H1 (cell line): Measurements from ENCODE around the gene TRIM52. TPM values are rescaled to one million over a fixed set of nuclear protein-coding genes. Genes with fewer than 3 reads are reported as not detected.
A peak's percentile ranks its signal among the peaks of the same experiment; 100 is the strongest.

Experiments
- CTCF ChIA-PET: fragments of 300-600 bp; sonication (Branson Sonifier 250); formaldehyde crosslinking; loops from one replicate; lab custom pipeline; 2021; ENCODE audit not compliant: partially characterized antibody; lab: Charles Lee
- POLR2A ChIA-PET: fragments of 300-600 bp; sonication (Branson Sonifier 250); formaldehyde crosslinking; loops from one replicate; lab custom pipeline; 2021; ENCODE audit warnings: inconsistent platforms; ENCODE audit not compliant: partially characterized antibody; lab: Charles Lee
- DNase-seq, 2 experiments: peaks; one replicate each; pipeline versions ENCODE4 v3.0.0 to v3.0.0-alpha.2; 2010 to 2022; ENCODE audit warnings: low spot score in 2 of 2, low read depth in 1 of 2, mixed read lengths in 1 of 2
- FAIRE-seq: peaks from 2 replicates; lab custom pipeline; 2011; peaks lifted over from hg19 to GRCh38; lab: Jason Lieb, UNC
- H2AFZ ChIP-seq: 2 replicates; pipeline ENCODE4 v1.8.1; 2012; ENCODE audit warnings: low read length, inconsistent platforms
- H2AK5ac ChIP-seq: 2 replicates; pipeline ENCODE4 v1.6.1; 2013; ENCODE audit warnings: low read depth, low read length
- H2BK120ac ChIP-seq: replicated peaks from 2 replicates; pipeline ENCODE3; 2013; ENCODE audit warnings: low read depth, low read length, inconsistent platforms
- H2BK12ac ChIP-seq: 2 replicates; pipeline ENCODE4 v1.6.1; 2013; ENCODE audit warnings: low read depth, low read length
- H2BK15ac ChIP-seq: 2 replicates; pipeline ENCODE4 v1.6.1; 2013; ENCODE audit warnings: low read length
- H2BK20ac ChIP-seq: 2 replicates; pipeline ENCODE4 v1.6.1; 2013; ENCODE audit warnings: low read length
- H2BK5ac ChIP-seq: 2 replicates; pipeline ENCODE4 v1.6.1; 2013; ENCODE audit warnings: low read depth, low read length
- H3K14ac ChIP-seq: 2 replicates; pipeline ENCODE4 v1.6.1; 2013; ENCODE audit warnings: inconsistent platforms; ENCODE audit not compliant: insufficient read length
- H3K18ac ChIP-seq: 2 replicates; pipeline ENCODE4 v1.6.1; 2013; ENCODE audit warnings: low read length; ENCODE audit errors: extremely low read depth
- H3K23ac ChIP-seq: 2 replicates; pipeline ENCODE4 v1.6.1; 2013; ENCODE audit warnings: inconsistent platforms; ENCODE audit not compliant: insufficient read length
- H3K23me2 ChIP-seq: 2 replicates; pipeline ENCODE4 v1.6.1; 2013; ENCODE audit warnings: low read depth, low read length
- H3K27ac ChIP-seq: 2 replicates; pipeline ENCODE4 v1.6.1; 2011; ENCODE audit warnings: low read depth, low read length, inconsistent platforms
- H3K27me3 ChIP-seq, 4 experiments: replicated peaks in 1 of 4; 1 replicate in 1 of 4; 2 replicates in 3 of 4; pipeline versions ENCODE4 v1.6.1 to v1.8.1; 2011 to 2013; ENCODE audit warnings: low read length in 3 of 4, mild to moderate bottlenecking in 3 of 4, inconsistent platforms in 2 of 4, mixed read lengths in 2 of 4, moderate library complexity in 1 of 4; ENCODE audit not compliant: control insufficient read depth in 3 of 4, insufficient read depth in 3 of 4; ENCODE audit errors: extremely low read depth in 1 of 4
- H3K36me3 ChIP-seq, 4 experiments: 2 replicates each; pipeline versions ENCODE4 v1.6.1 to v1.8.1; 2011 to 2013; ENCODE audit warnings: mild to moderate bottlenecking in 4 of 4, low read length in 3 of 4, moderate library complexity in 2 of 4, control low read depth in 1 of 4, inconsistent platforms in 1 of 4; ENCODE audit not compliant: insufficient read depth in 4 of 4, control insufficient read depth in 2 of 4
- H3K4ac ChIP-seq: replicated peaks from 2 replicates; pipeline ENCODE3; 2013; ENCODE audit warnings: low read length, low read depth, mixed read lengths, inconsistent platforms; ENCODE audit not compliant: insufficient read length
- H3K4me1 ChIP-seq, 4 experiments: replicated peaks in 1 of 4; 1 replicate in 1 of 4; 2 replicates in 3 of 4; pipeline versions ENCODE4 v1.6.1 to v1.8.1; 2011 to 2013; ENCODE audit warnings: low read length in 3 of 4, inconsistent platforms in 2 of 4, mixed read lengths in 1 of 4; ENCODE audit not compliant: insufficient read depth in 4 of 4, control insufficient read depth in 3 of 4
- H3K4me2 ChIP-seq, 2 experiments: 2 replicates each; pipeline versions ENCODE4 v1.6.1 to v1.8.1; 2011 to 2013; ENCODE audit warnings: low read depth in 2 of 2, low read length in 2 of 2, control low read depth in 1 of 2, inconsistent platforms in 1 of 2, mild to moderate bottlenecking in 1 of 2; ENCODE audit not compliant: insufficient read depth in 1 of 2
- H3K4me3 ChIP-seq, 4 experiments: fragments of 200-600, 300-600 bp in 1 of 4; sonication (generic), shearing (Covaris generic), sonication (Bioruptor Twin) in 1 of 4; 2 replicates each; pipeline versions ENCODE4 v1.5.1 to v1.8.1; 2011 to 2016; ENCODE audit warnings: low read length in 4 of 4, low read depth in 3 of 4, control low read depth in 2 of 4, inconsistent platforms in 2 of 4, mild to moderate bottlenecking in 2 of 4, mixed read lengths in 1 of 4, moderate library complexity in 1 of 4; ENCODE audit not compliant: insufficient read depth in 2 of 4; ENCODE audit errors: extremely low read depth in 1 of 4
- H3K56ac ChIP-seq: replicated peaks from 2 replicates; pipeline ENCODE3; 2013; ENCODE audit warnings: low read depth, mild to moderate bottlenecking, mixed read lengths, low read length, inconsistent platforms; ENCODE audit not compliant: insufficient read length
- H3K79me1 ChIP-seq: 2 replicates; pipeline ENCODE4 v1.6.1; 2013; ENCODE audit warnings: low read depth, low read length, control low read depth
- H3K79me2 ChIP-seq, 2 experiments: 2 replicates each; pipeline versions ENCODE4 v1.6.1 to v1.8.1; 2012 to 2013; ENCODE audit warnings: low read length in 2 of 2, mild to moderate bottlenecking in 2 of 2, inconsistent platforms in 1 of 2; ENCODE audit not compliant: insufficient read depth in 2 of 2, control insufficient read depth in 1 of 2
- H3K9ac ChIP-seq, 4 experiments: replicated peaks in 1 of 4; 1 replicate in 1 of 4; 2 replicates in 3 of 4; pipeline versions ENCODE4 v1.6.1 to v1.8.1; 2011 to 2013; ENCODE audit warnings: low read depth in 3 of 4, low read length in 3 of 4, control low read depth in 2 of 4, mild to moderate bottlenecking in 2 of 4, moderate library complexity in 2 of 4, inconsistent platforms in 1 of 4; ENCODE audit errors: extremely low read depth in 1 of 4
- H3K9me3 ChIP-seq, 2 experiments: 2 replicates each; pipeline versions ENCODE4 v1.6.1 to v1.8.1; 2012 to 2013; ENCODE audit warnings: mild to moderate bottlenecking in 2 of 2, moderate library complexity in 2 of 2, control low read depth in 1 of 2, inconsistent platforms in 1 of 2, low read depth in 1 of 2, low read length in 1 of 2, mixed read lengths in 1 of 2; ENCODE audit not compliant: insufficient read depth in 2 of 2
- H4K20me1 ChIP-seq, 2 experiments: replicated peaks in 1 of 2; 2 replicates each; pipeline versions ENCODE3 to v1.8.1; 2011 to 2013; ENCODE audit warnings: inconsistent platforms in 2 of 2, low read length in 2 of 2, mild to moderate bottlenecking in 1 of 2; ENCODE audit not compliant: insufficient read depth in 2 of 2, control insufficient read depth in 1 of 2
- H4K5ac ChIP-seq: 2 replicates; pipeline ENCODE4 v1.6.1; 2013; ENCODE audit warnings: low read length, low read depth, mixed read lengths, inconsistent platforms; ENCODE audit not compliant: insufficient read length
- H4K8ac ChIP-seq: 2 replicates; pipeline ENCODE4 v1.8.0; 2013; ENCODE audit warnings: mild to moderate bottlenecking, moderate library complexity, low read length, inconsistent platforms; ENCODE audit not compliant: insufficient read depth; ENCODE audit errors: extremely low read depth
- H4K91ac ChIP-seq: replicated peaks from 2 replicates; pipeline ENCODE3; 2013; ENCODE audit warnings: low read length, mixed read lengths, inconsistent platforms; ENCODE audit not compliant: insufficient read length
- TEAD4 ChIP-seq: IDR thresholded peaks from 2 replicates; pipeline ENCODE4 v1.6.1; 2012; ENCODE audit warnings: low read depth, low read length, inconsistent platforms, mixed read lengths
- WGBS, 2 experiments: shearing (Covaris generic) in 1 of 2; methylation state at CpG; one replicate each; pipeline versions ENCODE4 v1.1.6 to v1.1.7; 2013 to 2015; ENCODE audit warnings: low lambda C conversion rate in 2 of 2, mixed read lengths in 2 of 2, inconsistent platforms in 1 of 2, low coverage in 1 of 2, missing lambda C conversion rate in 1 of 2; ENCODE audit not compliant: insufficient replicate concordance in 2 of 2, insufficient coverage in 1 of 2, insufficient read length in 1 of 2; ENCODE audit errors: extremely low coverage in 1 of 2, missing lambda C conversion rate in 1 of 2; 5-methylcytosine and 5-hydroxymethylcytosine counted together
- polyA plus RNA-seq, 7 experiments: library from polyadenylated mRNA; depleted of rRNA in 3 of 7; stranded (reverse) in 5 of 7; unstranded in 2 of 7; fragments of >200 nt in 5 of 7; fragments of 200-250 nt in 2 of 7; gene quantifications; 1 replicate in 5 of 7; 2 replicates in 1 of 7; 4 replicates in 1 of 7; pipeline versions ENCODE4 v1.2.1 to v1.2.3, GENCODE V29; 2011 to 2013; ENCODE audit warnings: missing spikeins in 2 of 7, mixed read lengths in 2 of 7
- total RNA-seq: library from RNA; stranded (reverse); fragmentation: NEBNext Ultra II Directional; extraction: Animal tissue kit (Norgen Biotek cat#: 25700); gene quantifications from 2 replicates; pipeline ENCODE4 v1.2.1, GENCODE V29; 2021
- TF ChIP-seq, protein P1 (sequence below), 3 experiments: IDR thresholded peaks; 1 replicate in 2 of 3; 2 replicates in 1 of 3; pipeline versions ENCODE4 v1.5.1 to v1.6.1; 2011; ENCODE audit warnings: low read length in 3 of 3, mild to moderate bottlenecking in 3 of 3, inconsistent platforms in 2 of 3, low read depth in 1 of 3, moderate library complexity in 1 of 3; ENCODE audit not compliant: insufficient read depth in 1 of 3; ENCODE audit errors: control extremely low read depth in 1 of 3

Gene TRIM52
- total and polyA plus RNA-seq, 2 of the 8 experiments (the other 6 are each of a cell fraction or from before 2014, with no cell fraction given) = 4.2 to 5.7 TPM

DNA sequence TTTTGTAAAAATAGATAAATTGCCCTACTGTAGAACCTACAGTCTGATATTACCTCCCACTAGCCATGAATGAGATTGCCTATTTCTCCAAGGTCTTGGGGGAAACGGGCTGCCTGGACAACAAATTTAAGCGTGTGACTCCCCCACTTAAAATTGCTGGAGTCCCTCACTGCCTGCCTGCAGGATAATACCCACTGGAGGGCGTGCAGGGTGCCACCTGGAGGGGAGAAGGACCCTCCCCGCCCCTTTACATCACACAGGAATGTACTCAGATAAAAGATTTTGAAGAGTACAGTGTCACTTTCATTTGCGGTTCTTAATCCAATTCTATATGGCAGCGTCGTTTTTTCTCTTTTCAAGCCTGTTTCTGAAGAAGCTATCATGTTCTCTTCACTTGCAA, 49.7 kb downstream of the TRIM52 start:
- H3K14ac ChIP-seq = no peak overlapping the region
- H3K4me2 ChIP-seq = no peak overlapping the region
- H4K91ac ChIP-seq = no peak overlapping the region
- no peak overlapping the region for H2AK5ac ChIP-seq
- no peaks in the 10 kb centered on the region for H4K20me1 ChIP-seq
- TF ChIP-seq TEAD4 = no peak
- TF ChIP-seq, protein P1, sequence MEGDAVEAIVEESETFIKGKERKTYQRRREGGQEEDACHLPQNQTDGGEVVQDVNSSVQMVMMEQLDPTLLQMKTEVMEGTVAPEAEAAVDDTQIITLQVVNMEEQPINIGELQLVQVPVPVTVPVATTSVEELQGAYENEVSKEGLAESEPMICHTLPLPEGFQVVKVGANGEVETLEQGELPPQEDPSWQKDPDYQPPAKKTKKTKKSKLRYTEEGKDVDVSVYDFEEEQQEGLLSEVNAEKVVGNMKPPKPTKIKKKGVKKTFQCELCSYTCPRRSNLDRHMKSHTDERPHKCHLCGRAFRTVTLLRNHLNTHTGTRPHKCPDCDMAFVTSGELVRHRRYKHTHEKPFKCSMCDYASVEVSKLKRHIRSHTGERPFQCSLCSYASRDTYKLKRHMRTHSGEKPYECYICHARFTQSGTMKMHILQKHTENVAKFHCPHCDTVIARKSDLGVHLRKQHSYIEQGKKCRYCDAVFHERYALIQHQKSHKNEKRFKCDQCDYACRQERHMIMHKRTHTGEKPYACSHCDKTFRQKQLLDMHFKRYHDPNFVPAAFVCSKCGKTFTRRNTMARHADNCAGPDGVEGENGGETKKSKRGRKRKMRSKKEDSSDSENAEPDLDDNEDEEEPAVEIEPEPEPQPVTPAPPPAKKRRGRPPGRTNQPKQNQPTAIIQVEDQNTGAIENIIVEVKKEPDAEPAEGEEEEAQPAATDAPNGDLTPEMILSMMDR (IDR thresholded peaks at IDR 0.05; ENCODE audit: control extremely low read depth in 1 of 3, insufficient read depth in 1 of 3, low read depth in 1 of 3, low read length in 3 of 3) = peak in 2 of 3 experiments; percentile 26 to 27; a peak in 2 of 4 replicates
- 54% methylated on average over 7 of the region's 7 CpGs; no CpG with 5 or more reads in 1 of the 2 experiments for WGBS, 2 experiments
- no peak overlapping the region for H2AFZ ChIP-seq
- no peak overlapping the region for H3K4ac ChIP-seq
- no peak overlapping the region for H3K56ac ChIP-seq
- H3K27me3 ChIP-seq = peaks cover under 1 to 4% (median 4%) of the 10 kb centered on the region in 4 experiments; a peak in 6 of 7 replicates
- H3K23me2 ChIP-seq = peaks cover 3% of the 10 kb centered on the region
- no peaks in the 10 kb centered on the region for H3K79me1 ChIP-seq
- no peak overlapping the region for H2BK20ac ChIP-seq
- DNase-seq (no peak), FAIRE-seq (no peak)
- H3K9me3 ChIP-seq = no peaks in the 10 kb centered on the region
- no peak overlapping the region for H2BK5ac ChIP-seq
- no peak overlapping the region for H4K8ac ChIP-seq
- no peak overlapping the region for H3K27ac ChIP-seq
- H2BK120ac ChIP-seq = no peak overlapping the region
- H3K9ac ChIP-seq = no peak overlapping the region
- H3K79me2 ChIP-seq = no peaks in the 10 kb centered on the region
- H2BK12ac ChIP-seq = no peak overlapping the region
- H4K5ac ChIP-seq = no peak overlapping the region
- H3K23ac ChIP-seq = no peak overlapping the region
- H2BK15ac ChIP-seq = no peak overlapping the region
- H3K4me3 ChIP-seq = no peak overlapping the region
- H3K18ac ChIP-seq = no peak overlapping the region
- ChIA-PET CTCF (interaction anchor here (1.3 to 14.5 kb wide), 3 partner anchors 12 to 21 kb away, joined by 4 to 197 read pairs (median 6); no protein-coding TSS in a partner anchor), POLR2A (interaction anchor here (1.4 kb wide), 1 partner anchor 11 kb away, joined by 3 read pairs; no protein-coding TSS in a partner anchor)
- H3K36me3 ChIP-seq = no peaks in the 10 kb centered on the region
- H3K4me1 ChIP-seq = no peaks in the 10 kb centered on the region; a peak in 2 of 7 replicates
